ENCODE data around the gene EARS2.
A peak's percentile ranks its signal among the peaks of the same experiment; 100 is the strongest.

The EARS2 gene

GRCh38 chr16:23496821-23497542 lies 60.2 kb downstream of the EARS2 start:
- Histone ChIP-seq H3K9ac (ENCODE audit: low read length) (peak overlapping the region; percentile 1; the same call in 1 of the 2 replicates), H3K27ac (ENCODE audit: low read depth, low read length, poor library complexity, severe bottlenecking) (peak overlapping the region; percentile 41), H3K9me3 (ENCODE audit: low read length) (no peaks in the 10 kb centered on the region), H3K9me2 (ENCODE audit: low read depth, low read length) (no peaks in the 10 kb centered on the region), H2AFZ (ENCODE audit: low read length) (no peak overlapping the region), H3K4me3 (ENCODE audit: low read depth, low read length, poor library complexity, severe bottlenecking) (no peak overlapping the region), H3K27me3 (ENCODE audit: insufficient read depth, low read length) (no peaks in the 10 kb centered on the region), H3K79me2 (ENCODE audit: insufficient read depth, low read length) (peaks cover 50% of the 10 kb centered on the region), H3K4me2 (ENCODE audit: low read length) (peak overlapping the region; percentile 37), H3K36me3 (ENCODE audit: insufficient read depth, low read length) (peaks cover 60% of the 10 kb centered on the region), H4K20me1 (ENCODE audit: insufficient read depth, low read length) (no peaks in the 10 kb centered on the region), H3F3A (ENCODE audit: insufficient read depth, low read length) (no peaks in the 10 kb centered on the region), H3K4me1 (ENCODE audit: insufficient read depth, low read length, severe bottlenecking) (peaks cover 52% of the 10 kb centered on the region)
- TF ChIP-seq EZH2 (IDR thresholded peaks at IDR 0.05; ENCODE audit: borderline replicate concordance, low read length) (no peak), CTCF (IDR thresholded peaks at IDR 0.05; ENCODE audit: low read length) (no peak)

DNA sequence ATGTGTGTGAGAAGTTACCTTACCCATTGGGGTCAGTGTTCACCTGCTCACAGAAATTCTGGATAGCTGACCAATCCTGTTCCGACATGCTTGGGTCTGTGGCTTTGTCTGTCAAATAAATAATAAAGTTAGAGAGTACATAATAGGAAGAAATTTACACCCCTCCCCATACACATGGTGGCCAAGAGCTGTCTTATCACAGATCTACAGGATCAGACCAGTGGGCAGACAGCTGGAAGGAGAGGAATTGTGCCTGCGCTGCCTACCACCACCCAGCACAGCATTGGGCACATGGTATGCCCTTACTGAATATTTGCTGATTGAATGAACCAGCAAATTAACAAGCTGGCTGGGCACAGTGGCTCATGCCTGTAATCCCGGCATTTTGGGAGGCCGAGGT lies 61.5 kb downstream of the EARS2 start:
- TF ChIP-seq EZH2 (IDR thresholded peaks at IDR 0.05; ENCODE audit: borderline replicate concordance, low read length) (no peak), CTCF (IDR thresholded peaks at IDR 0.05; ENCODE audit: low read length) (no peak)
- H3F3A ChIP-seq (ENCODE audit: insufficient read depth, low read length): no peaks in the 10 kb centered on the region
- no peak overlapping the region for H3K4me2 ChIP-seq (ENCODE audit: low read length)
- no peaks in the 10 kb centered on the region; the same call in 1 of the 2 replicates for H4K20me1 ChIP-seq (ENCODE audit: insufficient read depth, low read length)
- H3K27ac ChIP-seq (ENCODE audit: low read depth, low read length, poor library complexity, severe bottlenecking): no peak overlapping the region
- no peak overlapping the region for H3K9ac ChIP-seq (ENCODE audit: low read length)
- H3K9me3 ChIP-seq (ENCODE audit: low read length): no peaks in the 10 kb centered on the region
- H3K4me1 ChIP-seq (ENCODE audit: insufficient read depth, low read length, severe bottlenecking): peaks cover 39% of the 10 kb centered on the region
- H3K36me3 ChIP-seq (ENCODE audit: insufficient read depth, low read length): peaks cover 64% of the 10 kb centered on the region
- no peaks in the 10 kb centered on the region for H3K9me2 ChIP-seq (ENCODE audit: low read depth, low read length)
- no peak overlapping the region for H2AFZ ChIP-seq (ENCODE audit: low read length)
- H3K79me2 ChIP-seq (ENCODE audit: insufficient read depth, low read length): peaks cover 37% of the 10 kb centered on the region
- no peak overlapping the region for H3K4me3 ChIP-seq (ENCODE audit: low read depth, low read length, poor library complexity, severe bottlenecking)
- H3K27me3 ChIP-seq (ENCODE audit: insufficient read depth, low read length): no peaks in the 10 kb centered on the region

DNA sequence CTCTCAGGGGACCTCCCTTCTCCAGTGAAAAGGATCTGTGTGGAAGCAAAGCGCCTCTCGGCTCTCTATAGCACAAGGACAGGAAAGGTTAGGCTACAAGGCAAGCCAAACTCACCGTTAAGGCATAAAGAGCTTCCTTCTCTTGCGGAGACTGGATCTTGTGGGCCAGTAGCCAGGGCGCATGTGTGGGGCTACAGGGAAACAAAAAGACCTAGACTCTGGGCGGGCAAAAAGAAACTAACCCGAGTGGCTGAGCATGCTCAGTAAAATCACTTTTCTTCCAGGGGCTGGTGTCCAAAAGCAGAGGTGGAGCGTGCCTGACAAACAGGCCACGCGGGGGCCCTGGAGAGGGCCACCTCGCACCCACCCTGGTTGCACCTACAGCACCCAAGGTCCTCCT lies 63.0 kb downstream of the EARS2 start:
- H3K36me3 ChIP-seq (ENCODE audit: insufficient read depth, low read length): peaks cover 79% of the 10 kb centered on the region
- H3K4me3 ChIP-seq (ENCODE audit: low read depth, low read length, poor library complexity, severe bottlenecking): no peak overlapping the region
- peaks cover 22% of the 10 kb centered on the region for H3K79me2 ChIP-seq (ENCODE audit: insufficient read depth, low read length)
- no peak overlapping the region for H3K9ac ChIP-seq (ENCODE audit: low read length)
- no peaks in the 10 kb centered on the region for H3F3A ChIP-seq (ENCODE audit: insufficient read depth, low read length)
- peaks cover 24% of the 10 kb centered on the region for H3K4me1 ChIP-seq (ENCODE audit: insufficient read depth, low read length, severe bottlenecking)
- H3K9me2 ChIP-seq (ENCODE audit: low read depth, low read length): no peaks in the 10 kb centered on the region
- H3K4me2 ChIP-seq (ENCODE audit: low read length): no peak overlapping the region
- no peak for TF ChIP-seq CTCF (IDR thresholded peaks at IDR 0.05; ENCODE audit: low read length)
- TF ChIP-seq EZH2 (IDR thresholded peaks at IDR 0.05; ENCODE audit: borderline replicate concordance, low read length): no peak
- no peaks in the 10 kb centered on the region; the same call in 1 of the 2 replicates for H4K20me1 ChIP-seq (ENCODE audit: insufficient read depth, low read length)
- no peak overlapping the region for H3K27ac ChIP-seq (ENCODE audit: low read depth, low read length, poor library complexity, severe bottlenecking)
- H3K9me3 ChIP-seq (ENCODE audit: low read length): no peaks in the 10 kb centered on the region
- no peak overlapping the region for H2AFZ ChIP-seq (ENCODE audit: low read length)
- no peaks in the 10 kb centered on the region for H3K27me3 ChIP-seq (ENCODE audit: insufficient read depth, low read length)

Measured in OCI-LY1 (cell line).